MM.1S (cell line): ENCODE measurements around the gene OLFML2B.

ENCODE experiments used
- DNase-seq: peaks from one replicate; pipeline ENCODE4 v3.0.0-alpha.2; 2015
- H2AFZ ChIP-seq: fragments of 300-600 bp; sonication (generic); 2 replicates; pipeline ENCODE4 v1.6.0; 2016; ENCODE audit warnings: antibody characterized with exemption, low read length
- H3F3A ChIP-seq: fragments of 300-600 bp; sonication (generic); 2 replicates; pipeline ENCODE4 v1.6.1; 2016; ENCODE audit warnings: mild to moderate bottlenecking, antibody characterized with exemption, low read length, moderate library complexity, mixed read lengths; ENCODE audit not compliant: insufficient read depth
- H3K27ac ChIP-seq: fragments of 300-600 bp; sonication (generic); 2 replicates; pipeline ENCODE4 v1.5.1; 2016; ENCODE audit warnings: mild to moderate bottlenecking, low read length
- H3K27me3 ChIP-seq: fragments of 300-600 bp; sonication (generic); replicated peaks from 2 replicates; pipeline ENCODE4 v1.6.0; 2016; ENCODE audit warnings: low read length; ENCODE audit not compliant: insufficient read depth
- H3K36me3 ChIP-seq: fragments of 300-600 bp; sonication (generic); replicated peaks from 2 replicates; pipeline ENCODE4 v1.6.1; 2016; ENCODE audit warnings: mild to moderate bottlenecking, low read length, mixed read lengths; ENCODE audit not compliant: insufficient read depth
- H3K4me1 ChIP-seq: fragments of 300-600 bp; sonication (generic); 2 replicates; pipeline ENCODE4 v1.6.1; 2016; ENCODE audit warnings: low read length, mixed read lengths
- H3K4me2 ChIP-seq: fragments of 300-600 bp; sonication (generic); 2 replicates; pipeline ENCODE4 v1.6.0; 2016; ENCODE audit warnings: low read depth, low read length
- H3K4me3 ChIP-seq: fragments of 300-600 bp; sonication (generic); 2 replicates; pipeline ENCODE4 v1.5.1; 2016; ENCODE audit warnings: low read length, mixed read lengths
- H3K79me2 ChIP-seq: fragments of 300-600 bp; sonication (generic); 2 replicates; pipeline ENCODE4 v1.6.1; 2016; ENCODE audit warnings: mixed run types, low read length, mixed read lengths
- H3K9ac ChIP-seq: fragments of 300-600 bp; sonication (generic); 2 replicates; pipeline ENCODE4 v1.6.1; 2016; ENCODE audit warnings: low read length, mixed read lengths
- H3K9me2 ChIP-seq: fragments of 300-600 bp; sonication (generic); replicated peaks from 2 replicates; pipeline ENCODE4 v1.6.1; 2016; ENCODE audit warnings: mild to moderate bottlenecking, low read length, mixed read lengths; ENCODE audit not compliant: insufficient read depth
- H3K9me3 ChIP-seq: fragments of 300-600 bp; sonication (generic); replicated peaks from 2 replicates; pipeline ENCODE4 v1.6.1; 2016; ENCODE audit warnings: mild to moderate bottlenecking, low read length, mixed read lengths; ENCODE audit not compliant: insufficient read depth
- H4K20me1 ChIP-seq: fragments of 300-600 bp; sonication (generic); 2 replicates; pipeline ENCODE4 v1.6.1; 2016; ENCODE audit warnings: mild to moderate bottlenecking, low read length, moderate library complexity, mixed read lengths; ENCODE audit not compliant: insufficient read depth
- EZH2 ChIP-seq: fragments of 300-600 bp; sonication (generic); optimal IDR thresholded peaks from 2 replicates; pipeline ENCODE3; 2017; ENCODE audit warnings: low read depth, mild to moderate bottlenecking, antibody characterized with exemption, low read length, mixed read lengths
- EZH2phosphoT487 ChIP-seq: fragments of 300-600 bp; sonication (generic); IDR thresholded peaks from 2 replicates; pipeline ENCODE4 v1.6.1; 2018; ENCODE audit warnings: antibody characterized with exemption, low read length
- TF ChIP-seq, protein P1 (sequence below): fragments of 300-600 bp; sonication (generic); IDR thresholded peaks from 2 replicates; pipeline ENCODE4 v1.5.1; 2016; ENCODE audit warnings: antibody characterized with exemption, low read length, mixed read lengths

OLFML2B gene

GRCh38 chr1:161954050-161954449 is 69.6 kb downstream of the OLFML2B start:
- no peak overlapping the region for H3K27ac ChIP-seq
- no peaks in the 10 kb centered on the region for H3K4me1 ChIP-seq
- no peaks in the 10 kb centered on the region for H3K9me2 ChIP-seq
- H2AFZ ChIP-seq: no peak overlapping the region
- H3K9ac ChIP-seq: no peak overlapping the region
- H4K20me1 ChIP-seq: no peaks in the 10 kb centered on the region
- H3K79me2 ChIP-seq: no peaks in the 10 kb centered on the region
- H3K9me3 ChIP-seq: no peaks in the 10 kb centered on the region
- no peak for DNase-seq
- H3K27me3 ChIP-seq: no peaks in the 10 kb centered on the region
- H3F3A ChIP-seq: no peaks in the 10 kb centered on the region
- TF ChIP-seq EZH2phosphoT487: no peak
- TF ChIP-seq EZH2: no peak
- TF ChIP-seq, protein P1, sequence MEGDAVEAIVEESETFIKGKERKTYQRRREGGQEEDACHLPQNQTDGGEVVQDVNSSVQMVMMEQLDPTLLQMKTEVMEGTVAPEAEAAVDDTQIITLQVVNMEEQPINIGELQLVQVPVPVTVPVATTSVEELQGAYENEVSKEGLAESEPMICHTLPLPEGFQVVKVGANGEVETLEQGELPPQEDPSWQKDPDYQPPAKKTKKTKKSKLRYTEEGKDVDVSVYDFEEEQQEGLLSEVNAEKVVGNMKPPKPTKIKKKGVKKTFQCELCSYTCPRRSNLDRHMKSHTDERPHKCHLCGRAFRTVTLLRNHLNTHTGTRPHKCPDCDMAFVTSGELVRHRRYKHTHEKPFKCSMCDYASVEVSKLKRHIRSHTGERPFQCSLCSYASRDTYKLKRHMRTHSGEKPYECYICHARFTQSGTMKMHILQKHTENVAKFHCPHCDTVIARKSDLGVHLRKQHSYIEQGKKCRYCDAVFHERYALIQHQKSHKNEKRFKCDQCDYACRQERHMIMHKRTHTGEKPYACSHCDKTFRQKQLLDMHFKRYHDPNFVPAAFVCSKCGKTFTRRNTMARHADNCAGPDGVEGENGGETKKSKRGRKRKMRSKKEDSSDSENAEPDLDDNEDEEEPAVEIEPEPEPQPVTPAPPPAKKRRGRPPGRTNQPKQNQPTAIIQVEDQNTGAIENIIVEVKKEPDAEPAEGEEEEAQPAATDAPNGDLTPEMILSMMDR: no peak
- no peak overlapping the region for H3K4me2 ChIP-seq
- no peak overlapping the region for H3K4me3 ChIP-seq
- peaks cover 3% of the 10 kb centered on the region for H3K36me3 ChIP-seq

DNA sequence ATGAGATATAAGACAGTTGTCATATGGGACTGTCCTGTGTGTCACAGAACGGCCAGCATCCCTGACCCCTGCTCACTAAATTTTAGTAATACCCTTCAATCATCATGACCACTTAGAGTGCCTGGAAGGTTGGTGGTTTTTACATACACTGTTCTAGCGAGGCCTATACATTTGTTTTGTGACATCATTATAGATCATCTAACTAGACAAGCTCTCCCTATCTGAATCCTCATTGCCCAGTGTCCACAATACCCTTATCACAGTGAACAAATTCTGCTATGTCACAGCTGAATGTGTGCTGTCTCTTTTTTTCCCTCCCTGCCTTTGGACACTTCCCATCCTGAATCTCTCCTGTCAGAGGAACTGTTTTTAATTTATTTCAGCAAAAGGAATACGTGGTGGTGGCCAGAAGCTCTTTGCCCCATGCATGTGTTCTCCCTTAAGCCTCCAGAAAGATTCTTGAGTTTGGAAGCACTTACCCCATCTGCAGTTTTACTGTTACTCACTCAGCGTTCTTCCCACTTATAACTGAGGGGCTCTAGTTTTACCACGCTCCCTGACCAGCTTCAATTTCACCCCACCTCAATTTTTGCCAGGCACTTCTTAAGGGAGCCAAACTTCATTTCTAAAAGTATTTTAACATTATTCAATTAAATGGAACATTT is 70.3 kb downstream of the OLFML2B start:
- H3K4me3 ChIP-seq: no peak overlapping the region
- H3K36me3 ChIP-seq: no peaks in the 10 kb centered on the region
- H3K4me1 ChIP-seq: no peaks in the 10 kb centered on the region
- H3K9me2 ChIP-seq: no peaks in the 10 kb centered on the region
- H2AFZ ChIP-seq: no peak overlapping the region
- no peak for TF ChIP-seq EZH2
- TF ChIP-seq EZH2phosphoT487: no peak
- TF ChIP-seq, protein P1: no peak
- no peaks in the 10 kb centered on the region for H3K79me2 ChIP-seq
- H3K9ac ChIP-seq: no peak overlapping the region
- no peak overlapping the region for H3K4me2 ChIP-seq
- no peak for DNase-seq
- H3K9me3 ChIP-seq: no peaks in the 10 kb centered on the region
- H4K20me1 ChIP-seq: no peaks in the 10 kb centered on the region
- H3F3A ChIP-seq: no peaks in the 10 kb centered on the region
- H3K27ac ChIP-seq: no peak overlapping the region
- H3K27me3 ChIP-seq: no peaks in the 10 kb centered on the region

DNA sequence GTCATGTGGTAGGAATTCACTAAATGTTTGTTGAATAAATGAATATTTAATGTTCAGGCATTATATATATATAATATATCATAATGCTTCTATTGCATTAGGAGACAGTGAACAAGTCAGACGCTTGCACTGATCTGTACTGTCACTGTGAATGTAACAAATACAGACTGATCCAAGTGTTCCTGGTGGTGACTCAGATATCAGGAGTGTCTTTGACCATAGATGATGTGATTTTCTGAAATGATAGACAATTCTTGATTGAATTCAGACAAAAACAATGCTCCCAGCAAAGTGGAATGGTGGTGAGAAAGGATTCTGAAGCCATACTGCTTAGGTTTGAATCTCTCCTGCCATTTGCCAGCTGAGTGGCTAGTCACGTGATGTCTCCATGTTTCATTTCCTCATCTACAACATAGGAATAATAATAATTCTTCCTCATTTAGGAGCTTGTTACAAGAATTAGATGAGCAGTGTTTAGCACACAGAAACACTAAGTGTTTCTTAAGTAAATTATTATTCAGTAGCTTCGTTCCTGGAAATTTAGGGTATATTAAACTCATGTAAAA is 71.0 kb downstream of the OLFML2B start:
- DNase-seq: no peak
- H3K4me2 ChIP-seq: no peak overlapping the region
- H3K4me1 ChIP-seq: no peaks in the 10 kb centered on the region
- H3K36me3 ChIP-seq: no peaks in the 10 kb centered on the region
- no peaks in the 10 kb centered on the region for H3F3A ChIP-seq
- no peaks in the 10 kb centered on the region for H4K20me1 ChIP-seq
- H3K9me2 ChIP-seq: no peaks in the 10 kb centered on the region
- H3K4me3 ChIP-seq: no peak overlapping the region
- no peak overlapping the region for H3K27ac ChIP-seq
- H3K9ac ChIP-seq: no peak overlapping the region
- H3K27me3 ChIP-seq: no peaks in the 10 kb centered on the region
- H3K9me3 ChIP-seq: no peaks in the 10 kb centered on the region
- no peaks in the 10 kb centered on the region for H3K79me2 ChIP-seq
- TF ChIP-seq EZH2: no peak
- TF ChIP-seq, protein P1: no peak
- TF ChIP-seq EZH2phosphoT487: no peak
- H2AFZ ChIP-seq: no peak overlapping the region
